Ovary (tissue), 9 donors: ENCODE data around the gene HSD17B3. TPM values are rescaled to one million over a fixed set of nuclear protein-coding genes. Genes with fewer than 3 reads are reported as not detected.

ENCODE experiments used
- DNase-seq, 5 donors: peaks; one replicate each; pipeline ENCODE4 v3.0.0-alpha.2; 2019 to 2020
- H3K27ac ChIP-seq, 2 donors: fragments of 200-600 bp; one replicate each; pipeline versions ENCODE4 v1.5.1 to v1.8.0; 2019 to 2022
- H3K27me3 ChIP-seq: fragments of 200-600 bp; one replicate; pipeline ENCODE4 v1.8.0; 2022
- H3K36me3 ChIP-seq: fragments of 200-600 bp; sonication (generic); one replicate; pipeline ENCODE4 v1.5.1; 2019
- H3K4me1 ChIP-seq: one replicate; pipeline ENCODE4 v1.8.1; 2013; ENCODE audit warnings: mild to moderate bottlenecking, moderate library complexity; ENCODE audit not compliant: insufficient read depth
- H3K4me3 ChIP-seq: fragments of 200-600 bp; sonication (generic); one replicate; pipeline ENCODE4 v1.5.1; 2017
- H3K9me3 ChIP-seq, 2 donors: fragments of 200-600 bp in 1 of 2; sonication (generic) in 1 of 2; one replicate each; pipeline versions ENCODE4 v1.5.1 to v1.8.1; 2013 to 2019; ENCODE audit warnings: mild to moderate bottlenecking in 1 of 2, moderate library complexity in 1 of 2
- EP300 ChIP-seq: sonication (generic); formaldehyde crosslinking; IDR thresholded peaks from one replicate; pipeline ENCODE4 v1.6.1; 2017; ENCODE audit warnings: antibody characterized with exemption
- POLR2A ChIP-seq: fragments of 450-650 bp; IDR thresholded peaks from one replicate; pipeline ENCODE4 v1.6.1; 2017; ENCODE audit warnings: antibody characterized with exemption, mild to moderate bottlenecking, moderate library complexity
- WGBS, 3 donors: extraction: QIAGEN DNeasy Blood & Tissue Kit in 1 of 3; methylation state at CpG; one replicate each; pipeline versions ENCODE4 v1.1.5 to v1.1.7; 2013 to 2017; 5-methylcytosine and 5-hydroxymethylcytosine counted together
- intact Hi-C, 4 donors: fragments of 100-400 bp; cut with DNase I; formaldehyde crosslinking; loops; one replicate each; pipeline versions ENCODE4 v1.11.0 to v1.15.1; 2022 to 2023
- polyA plus RNA-seq, 2 donors: library from polyadenylated mRNA; stranded (reverse); fragments of 200-250 nt in 1 of 2; fragments of 350-450 nt in 1 of 2; fragmentation: Illumina TruSeq in 1 of 2; extraction: RNeasy Lipid Tissue Mini Kit (QIAGEN cat#74804) in 1 of 2; gene quantifications; one replicate each; pipeline ENCODE4 v1.2.3, GENCODE V29; 2013 to 2014
- total RNA-seq, 7 donors: library from RNA; depleted of rRNA in 2 of 7; stranded (reverse); fragments of >200 nt in 2 of 7; fragmentation: NEBNext Ultra II Directional in 3 of 7; extraction: Animal tissue kit (Norgen Biotek cat#: 25700) in 3 of 7; gene quantifications; one replicate each; pipeline versions ENCODE4 v1.1.0 to v1.2.4, GENCODE V29; 2016 to 2023
- TF ChIP-seq, protein P1 (sequence below), 3 donors: fragments of 450-650 bp in 2 of 3; fragments of 200-600 bp in 1 of 3; IDR thresholded peaks; one replicate each; pipeline versions ENCODE4 v1.5.1 to v1.8.0; 2016 to 2022; ENCODE audit warnings: antibody characterized with exemption in 3 of 3, mild to moderate bottlenecking in 1 of 3
- donor health status: DM: no; HTN: no; CAD: no; lungs with moderate emphysema.
- donor health status: DM: no; HTN: no; CAD: no.
- donor health status: Bipolar disorder and iron deficiency.
- donor health status: DM: yes; HTN: yes; CAD: no.
- donor health status: DM: no; HTN: no; CAD: no.
- donor health status: DM: yes; HTN: yes; CAD: no.

Gene HSD17B3
- total and polyA plus RNA-seq, 9 donors, result 0.51 to 2.0 (median 0.69) TPM; not detected in 2

DNA sequence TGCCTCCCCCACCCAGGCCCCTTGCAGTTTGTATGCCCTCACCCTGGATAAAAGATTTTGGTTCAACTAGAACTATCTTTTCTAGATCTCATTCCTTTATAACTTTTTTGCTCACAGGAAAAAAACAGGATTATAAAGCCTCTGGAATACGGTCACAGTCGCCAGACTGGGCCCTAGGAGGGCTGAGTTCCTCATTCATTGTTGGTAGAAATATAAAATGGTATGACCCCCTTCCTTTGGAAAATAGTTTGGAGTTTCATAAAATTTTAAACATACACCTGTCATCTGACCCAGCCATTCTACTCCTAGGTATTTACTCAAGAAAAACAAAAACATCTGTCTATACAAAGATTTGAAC lies 82.1 kb downstream of the HSD17B3 start:
- Histone ChIP-seq H3K9me3 (no peaks in the 10 kb centered on the region), H3K4me1 (peaks cover 9% of the 10 kb centered on the region), H3K36me3 (no peaks in the 10 kb centered on the region), H3K27ac (no peak overlapping the region), H3K27me3 (no peaks in the 10 kb centered on the region), H3K4me3 (no peak overlapping the region)
- no peak for TF ChIP-seq POLR2A
- no peak for TF ChIP-seq EP300
- TF ChIP-seq, protein P1, sequence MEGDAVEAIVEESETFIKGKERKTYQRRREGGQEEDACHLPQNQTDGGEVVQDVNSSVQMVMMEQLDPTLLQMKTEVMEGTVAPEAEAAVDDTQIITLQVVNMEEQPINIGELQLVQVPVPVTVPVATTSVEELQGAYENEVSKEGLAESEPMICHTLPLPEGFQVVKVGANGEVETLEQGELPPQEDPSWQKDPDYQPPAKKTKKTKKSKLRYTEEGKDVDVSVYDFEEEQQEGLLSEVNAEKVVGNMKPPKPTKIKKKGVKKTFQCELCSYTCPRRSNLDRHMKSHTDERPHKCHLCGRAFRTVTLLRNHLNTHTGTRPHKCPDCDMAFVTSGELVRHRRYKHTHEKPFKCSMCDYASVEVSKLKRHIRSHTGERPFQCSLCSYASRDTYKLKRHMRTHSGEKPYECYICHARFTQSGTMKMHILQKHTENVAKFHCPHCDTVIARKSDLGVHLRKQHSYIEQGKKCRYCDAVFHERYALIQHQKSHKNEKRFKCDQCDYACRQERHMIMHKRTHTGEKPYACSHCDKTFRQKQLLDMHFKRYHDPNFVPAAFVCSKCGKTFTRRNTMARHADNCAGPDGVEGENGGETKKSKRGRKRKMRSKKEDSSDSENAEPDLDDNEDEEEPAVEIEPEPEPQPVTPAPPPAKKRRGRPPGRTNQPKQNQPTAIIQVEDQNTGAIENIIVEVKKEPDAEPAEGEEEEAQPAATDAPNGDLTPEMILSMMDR (IDR thresholded peaks at IDR 0.05), result no peak
- WGBS, 3 donors, result 85 to 92% (median 90%) methylated on average over 2 of the region's 2 CpGs
- intact Hi-C loops, result loop anchor here in 3 of 4 donors (5.0 to 10.0 kb wide), 5 partner anchors 153 to 903 kb away; partner anchors contain the start of gene FANCC (in 1 of the 3)
- DNase-seq, result no peak

DNA sequence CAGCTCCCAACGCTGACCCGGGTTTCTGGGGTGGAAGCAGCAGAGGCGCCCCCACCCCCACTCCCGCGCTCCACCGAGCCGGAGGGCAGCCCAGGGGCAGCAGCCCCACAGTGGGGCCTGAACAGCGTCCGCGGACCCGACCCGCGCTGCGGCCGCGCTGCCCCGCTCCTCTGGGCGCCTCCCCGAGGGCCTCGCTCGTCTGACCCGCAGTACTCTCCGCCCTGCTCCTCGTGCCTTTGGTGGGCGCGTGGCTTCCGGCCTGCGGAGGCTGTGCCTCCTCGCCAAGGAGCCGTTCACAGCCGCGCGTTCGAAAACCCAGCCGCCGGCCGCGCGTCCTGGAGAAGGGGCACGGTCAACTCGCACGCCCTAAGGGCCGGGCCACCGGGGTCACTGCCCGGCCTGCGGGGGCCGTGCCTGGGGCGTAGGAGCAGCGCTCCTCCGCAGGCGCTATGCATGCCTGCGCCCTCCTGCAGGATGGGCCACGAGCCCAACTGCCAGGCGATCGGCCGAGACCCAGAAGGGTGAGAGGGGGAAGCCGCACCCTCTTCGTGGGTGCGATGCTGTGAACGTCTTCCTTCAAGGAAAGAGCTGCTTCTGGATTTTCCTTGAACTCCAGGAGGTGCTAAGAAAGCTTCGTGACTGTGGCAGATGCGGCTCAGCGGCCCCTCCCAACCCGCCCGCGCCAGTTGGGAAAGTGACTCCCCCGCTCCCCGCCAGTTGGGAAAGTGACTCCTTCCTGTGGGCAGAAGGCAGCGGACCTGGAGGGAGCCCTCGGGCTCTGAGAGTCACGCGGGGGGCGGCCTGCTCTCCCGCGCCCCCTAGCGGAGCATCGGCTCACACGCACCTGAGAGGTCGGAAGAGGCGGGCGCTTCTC lies 82.7 kb downstream of the HSD17B3 start:
- H3K27ac ChIP-seq, result peak overlapping the region; percentile 44 to 74
- TF ChIP-seq, protein P1 (IDR thresholded peaks at IDR 0.05), result peak; percentile 19 to 63 (median 28)
- TF ChIP-seq POLR2A, result no peak

DNA sequence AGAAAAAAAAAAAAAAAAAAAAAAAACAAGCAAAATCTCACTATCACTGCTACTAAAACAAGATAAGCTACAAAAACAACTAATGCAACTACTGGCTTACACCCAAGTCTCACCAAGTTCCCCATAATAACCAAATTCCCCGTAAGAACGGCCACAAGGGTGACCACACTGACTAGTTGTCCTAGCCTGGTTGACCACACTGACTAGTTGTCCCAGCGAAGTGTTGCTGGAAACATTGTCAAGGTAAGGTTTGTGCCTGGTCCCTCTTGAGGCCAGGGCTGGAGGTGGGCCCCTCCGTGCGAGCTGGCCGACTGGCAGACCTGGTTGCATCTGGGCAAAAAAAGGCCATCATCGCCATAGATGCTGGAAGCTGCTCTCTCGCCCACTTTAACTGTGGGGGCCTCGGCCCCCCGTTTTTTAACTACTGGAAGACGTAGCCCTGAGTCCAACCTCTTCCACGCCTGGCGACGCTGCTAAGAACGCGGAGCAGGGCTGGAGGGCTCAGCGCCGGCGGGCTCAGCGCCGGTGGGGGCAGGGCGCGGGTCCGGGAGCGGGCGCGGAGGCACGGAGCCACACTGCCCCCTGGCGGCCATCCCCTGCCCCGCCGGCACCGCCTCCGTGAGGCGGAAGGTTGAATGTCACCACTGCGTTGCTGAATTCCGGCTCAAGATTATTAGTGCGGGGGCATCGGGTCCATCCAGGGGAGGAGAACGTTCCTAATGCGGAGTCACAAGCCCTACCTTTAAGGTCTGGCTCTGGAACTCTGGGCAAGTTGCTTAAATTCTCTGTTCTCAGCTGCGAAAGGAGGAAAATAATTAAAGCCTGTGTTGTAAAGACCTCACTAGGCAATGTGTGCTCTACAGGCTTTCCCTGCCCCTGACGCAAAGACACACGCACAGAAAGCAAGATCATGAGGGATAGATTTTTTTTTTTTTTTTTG lies 84.0 kb downstream of the HSD17B3 start:
- H3K27me3 ChIP-seq, result no peaks in the 10 kb centered on the region

More for the DNA sequence above, 82.7 kb downstream of the HSD17B3 start:
- Histone ChIP-seq H3K4me3 (peak overlapping the region; percentile 3), H3K36me3 (no peaks in the 10 kb centered on the region), H3K27me3 (no peaks in the 10 kb centered on the region), H3K9me3 (no peaks in the 10 kb centered on the region), H3K4me1 (peaks cover 9% of the 10 kb centered on the region)
- DNase-seq, result peak; percentile 62 to 80 (median 71)
- 26 to 44% (median 37%) methylated on average over 77 to 81 of the region's 81 CpGs for WGBS, 3 donors
- intact Hi-C loops, result loop anchor here in 3 of 4 donors (5.0 to 10.0 kb wide), 5 partner anchors 152 to 902 kb away; partner anchors contain the start of gene FANCC (in 1 of the 3)

More for the DNA sequence above, 84.0 kb downstream of the HSD17B3 start:
- no peaks in the 10 kb centered on the region for H3K9me3 ChIP-seq
- intact Hi-C loops, result loop anchor here in 3 of 4 donors (5.0 to 10.0 kb wide), 5 partner anchors 151 to 901 kb away; partner anchors contain the start of gene FANCC (in 1 of the 3)
- WGBS, 3 donors, result 1 to 4% (median 4%) methylated on average over 19 to 43 of the region's 43 CpGs
- TF ChIP-seq EP300 (no peak), POLR2A (peak; percentile 18)
- TF ChIP-seq, protein P1 (IDR thresholded peaks at IDR 0.05), result peak; percentile 93 to 99 (median 95)
- peak; percentile 76 to 92 (median 86) for DNase-seq
- peak overlapping the region; percentile 24 for H3K4me3 ChIP-seq
- peaks cover 9% of the 10 kb centered on the region for H3K4me1 ChIP-seq
- peak overlapping the region; percentile 6 to 59 for H3K27ac ChIP-seq
- H3K36me3 ChIP-seq, result no peaks in the 10 kb centered on the region
